SKM-1 (cell line): ENCODE results near the gene CTNNA3.

Source experiments
- DNase-seq: peaks from one replicate; lab custom pipeline; 2025; ENCODE audit not compliant: unreplicated experiment; lab: John Stamatoyannopoulos, UW

The CTNNA3 gene

GRCh38 chr10:67666416-67667034 lies 29.5 kb downstream of the CTNNA3 start:
- no peak for DNase-seq

- no peak for DNase-seq
These were observed 30.5 kb downstream of the CTNNA3 start for GRCh38 chr10:67665491-67665890.

- DNase-seq = no peak
These were observed 31.1 kb downstream of the CTNNA3 start for GRCh38 chr10:67664942-67665341.

GRCh38 chr10:67663449-67664087 lies 32.4 kb downstream of the CTNNA3 start:
- DNase-seq = no peak

GRCh38 chr10:67662415-67662814 lies 33.6 kb downstream of the CTNNA3 start:
- no peak for DNase-seq

GRCh38 chr10:67659497-67659896 lies 36.5 kb downstream of the CTNNA3 start:
- DNase-seq = no peak

GRCh38 chr10:67657775-67658174 lies 38.2 kb downstream of the CTNNA3 start:
- DNase-seq = no peak

GRCh38 chr10:67650558-67650957 lies 45.4 kb downstream of the CTNNA3 start:
- DNase-seq = no peak

GRCh38 chr10:67648613-67649229 lies 47.3 kb downstream of the CTNNA3 start:
- no peak for DNase-seq

- no peak for DNase-seq
These were observed 65.1 kb downstream of the CTNNA3 start for GRCh38 chr10:67630904-67631303.

GRCh38 chr10:67629461-67629971 lies 66.5 kb downstream of the CTNNA3 start:
- DNase-seq = no peak

GRCh38 chr10:67622984-67623383 lies 73.0 kb downstream of the CTNNA3 start:
- DNase-seq = no peak

- DNase-seq = no peak
These were observed 73.5 kb downstream of the CTNNA3 start for GRCh38 chr10:67622511-67622910.

GRCh38 chr10:67621834-67622233 lies 74.2 kb downstream of the CTNNA3 start:
- no peak for DNase-seq

GRCh38 chr10:67618116-67618515 lies 77.9 kb downstream of the CTNNA3 start:
- no peak for DNase-seq

GRCh38 chr10:67612577-67613537 lies 83.1 kb downstream of the CTNNA3 start:
- no peak for DNase-seq

GRCh38 chr10:67612176-67612575 lies 83.8 kb downstream of the CTNNA3 start:
- no peak for DNase-seq

GRCh38 chr10:67609996-67610793 lies 85.8 kb downstream of the CTNNA3 start:
- DNase-seq = no peak

- DNase-seq = no peak
These were observed 88.0 kb downstream of the CTNNA3 start for GRCh38 chr10:67608001-67608400.

- DNase-seq = no peak
These were observed 88.5 kb downstream of the CTNNA3 start for GRCh38 chr10:67607472-67607871.
